Fibroblast of skin of scalp (primary cell): Measurements from ENCODE around the gene FXYD6.
A peak's percentile ranks its signal among the peaks of the same experiment; 100 is the strongest.
"Not testable (repeated sequence)": the region's sequence is repeated elsewhere in the genome, so short reads cannot be mapped to it uniquely, and the experiment has no call there.

Source experiments
- DNase-seq: peaks from one replicate; pipeline ENCODE4 v3.0.0-alpha.2; 2013

FXYD6 gene

GRCh38 chr11:117816151-117816741 is 60.2 kb downstream of the FXYD6 start:
- DNase-seq = peak; percentile 73

GRCh38 chr11:117815262-117815803 is 61.1 kb downstream of the FXYD6 start:
- DNase-seq = no peak

GRCh38 chr11:117814766-117815261 is 61.6 kb downstream of the FXYD6 start:
- peak; percentile 34 for DNase-seq

GRCh38 chr11:117814204-117814765 is 62.2 kb downstream of the FXYD6 start:
- DNase-seq = no peak

GRCh38 chr11:117810056-117810451 is 66.4 kb downstream of the FXYD6 start:
- DNase-seq = not testable (repeated sequence)

GRCh38 chr11:117809236-117810055 is 67.0 kb downstream of the FXYD6 start:
- peak; percentile 63 for DNase-seq

GRCh38 chr11:117808784-117809183 is 67.7 kb downstream of the FXYD6 start:
- DNase-seq = no peak

GRCh38 chr11:117807482-117808327 is 68.8 kb downstream of the FXYD6 start:
- DNase-seq = peak; percentile 65

- DNase-seq = no peak
These were observed 69.6 kb downstream of the FXYD6 start for GRCh38 chr11:117806846-117807245.

GRCh38 chr11:117805045-117805444 is 71.4 kb downstream of the FXYD6 start:
- DNase-seq = no peak

GRCh38 chr11:117803896-117804295 is 72.6 kb downstream of the FXYD6 start:
- DNase-seq = no peak

GRCh38 chr11:117799634-117800033 is 76.8 kb downstream of the FXYD6 start:
- DNase-seq = no peak

GRCh38 chr11:117796872-117797529 is 79.5 kb downstream of the FXYD6 start, which contains the start of gene DSCAML1:
Gene DSCAML1, minus strand, starts transcription at chr11:117797216. Its CDS starts 137 bp downstream, at chr11:117797079.
- DNase-seq = no peak

- no peak for DNase-seq
These were observed 80.0 kb downstream of the FXYD6 start for GRCh38 chr11:117796456-117796871.

GRCh38 chr11:117795638-117796455 is 80.6 kb downstream of the FXYD6 start:
- DNase-seq = no peak

GRCh38 chr11:117794772-117795629 is 81.5 kb downstream of the FXYD6 start:
- no peak for DNase-seq

- DNase-seq = no peak
These were observed 82.3 kb downstream of the FXYD6 start for GRCh38 chr11:117794135-117794534.

- DNase-seq = no peak
These were observed 82.9 kb downstream of the FXYD6 start for GRCh38 chr11:117793583-117793982.

GRCh38 chr11:117792992-117793391 is 83.5 kb downstream of the FXYD6 start:
- DNase-seq = no peak

- DNase-seq = no peak
These were observed 84.2 kb downstream of the FXYD6 start for GRCh38 chr11:117792241-117792640.
